ENCODE results near the gene TBCC. TPM values are rescaled to one million over a fixed set of nuclear protein-coding genes. Genes with fewer than 3 reads are reported as not detected.
A peak's percentile ranks its signal among the peaks of the same experiment; 100 is the strongest.

The TBCC gene
- total RNA-seq, 4 donors from 2014 or later = 7.9 to 48.7 (median 14.6) TPM

- peak overlapping the region in 1 of 2 donors; percentile 80 for H3K4me3 ChIP-seq
- TF ChIP-seq POLR2A (IDR thresholded peaks at IDR 0.05) (no peak), CTCF (IDR thresholded peaks at IDR 0.05) (no peak)
- no peak for DNase-seq
- no peaks in the 10 kb centered on the region for H3K27me3 ChIP-seq
- intact Hi-C loops (cut with DNase I; ENCODE audit: low total_unique reads) = loop anchor here (5.0 kb wide), 1 partner anchor 34 kb away; the partner anchor contains the start of gene BICRAL
- H3K9me3 ChIP-seq = no peaks in the 10 kb centered on the region
- H3K27ac ChIP-seq = peak overlapping the region; percentile 98
- H3K4me1 ChIP-seq = peaks cover 0 to 9% of the 10 kb centered on the region in 2 donors
- no peaks in the 10 kb centered on the region for H3K36me3 ChIP-seq
These were observed 2.4 kb upstream of the TBCC start for GRCh38 chr6:42748203-42748898.

GRCh38 chr6:42746463-42747391 lies 824 bp upstream of the TBCC start:
- no peaks in the 10 kb centered on the region for H3K27me3 ChIP-seq
- peak overlapping the region; percentile 98 for H3K27ac ChIP-seq
- peak overlapping the region; percentile 80 to 97 for H3K4me3 ChIP-seq
- TF ChIP-seq CTCF (IDR thresholded peaks at IDR 0.05) (no peak), POLR2A (IDR thresholded peaks at IDR 0.05) (peak; percentile 76 to 85)
- H3K4me1 ChIP-seq = peaks cover 0 to 9% of the 10 kb centered on the region in 2 donors
- intact Hi-C loops (cut with DNase I; ENCODE audit: low total_unique reads) = loop anchor here (5.0 kb wide), 1 partner anchor 36 kb away; the partner anchor contains the start of gene BICRAL
- no peaks in the 10 kb centered on the region for H3K9me3 ChIP-seq
- peak; percentile 84 to 89 for DNase-seq
- H3K36me3 ChIP-seq = no peaks in the 10 kb centered on the region

- Histone ChIP-seq H3K4me1 (peaks cover 0 to 9% of the 10 kb centered on the region in 2 donors), H3K36me3 (no peaks in the 10 kb centered on the region), H3K4me3 (peak overlapping the region; percentile 67 to 97), H3K27ac (peak overlapping the region; percentile 85 to 91), H3K9me3 (no peaks in the 10 kb centered on the region), H3K27me3 (no peaks in the 10 kb centered on the region)
- no peak for TF ChIP-seq POLR2A (IDR thresholded peaks at IDR 0.05)
- no peak for TF ChIP-seq CTCF (IDR thresholded peaks at IDR 0.05)
- intact Hi-C loops (cut with DNase I; ENCODE audit: low total_unique reads) = loop anchor here (5.0 kb wide), 1 partner anchor 37 kb away; the partner anchor contains the start of gene BICRAL
- DNase-seq = peak; percentile 26 to 28
These were observed 742 bp downstream of the TBCC start for GRCh38 chr6:42745083-42745639.

- no peaks in the 10 kb centered on the region for H3K27me3 ChIP-seq
- peak overlapping the region; percentile 67 to 97 for H3K4me3 ChIP-seq
- DNase-seq = no peak
- H3K27ac ChIP-seq = no peak overlapping the region
- H3K4me1 ChIP-seq = peaks cover 0 to 9% of the 10 kb centered on the region in 2 donors
- no peaks in the 10 kb centered on the region for H3K9me3 ChIP-seq
- intact Hi-C loops (cut with DNase I; ENCODE audit: low total_unique reads) = no loop called here
- TF ChIP-seq POLR2A (IDR thresholded peaks at IDR 0.05) = no peak
- TF ChIP-seq CTCF (IDR thresholded peaks at IDR 0.05) = no peak
- no peaks in the 10 kb centered on the region for H3K36me3 ChIP-seq
These were observed 1.5 kb downstream of the TBCC start for GRCh38 chr6:42744351-42744893.

Measured in uterus (tissue), 4 donors.